Transverse colon (tissue), 3 donors: ENCODE data around the gene TUT7.

Source experiments
- CTCF ChIP-seq, 5 experiments: fragments of 200-600 bp in 3 of 5; fragments of 450-650 bp in 2 of 5; sonication (generic) in 3 of 5; IDR thresholded peaks; 1 replicate in 2 of 5; 2 replicates in 3 of 5; pipeline ENCODE4 v1.5.1; 2016 to 2017; ENCODE audit warnings: antibody characterized with exemption in 5 of 5, inconsistent platforms in 3 of 5, mild to moderate bottlenecking in 2 of 5, moderate library complexity in 1 of 5
- EP300 ChIP-seq: sonication (generic); formaldehyde crosslinking; IDR thresholded peaks from one replicate; pipeline ENCODE4 v1.6.1; 2017; ENCODE audit warnings: antibody characterized with exemption, low read depth

- TF ChIP-seq CTCF (IDR thresholded peaks at IDR 0.05) (no peak), EP300 (no peak)
Observed at GRCh38 chr9:86328156-86328555, 26.1 kb downstream of the TUT7 start.
